Measurements from ENCODE around the gene CHD8. TPM values are rescaled to one million over a fixed set of nuclear protein-coding genes. Genes with fewer than 3 reads are reported as not detected.

Gene CHD8
- total RNA-seq, 1 experiment from 2014 or later = 135 TPM

GRCh38 chr14:21426692-21427091, 29.2 kb downstream of the CHD8 start:
- Histone ChIP-seq H3T11ph (ENCODE audit: low read length) (no peak overlapping the region), H2BK20ac (ENCODE audit: low read depth, low read length, poor library complexity, severe bottlenecking) (no peak overlapping the region), H3K27me3 (ENCODE audit: insufficient read depth, low read length) (no peaks in the 10 kb centered on the region), H3K23ac (ENCODE audit: insufficient read length, low read depth, low read length) (no peak overlapping the region), H2BK120ac (ENCODE audit: low read depth, low read length, poor library complexity, severe bottlenecking) (no peak overlapping the region), H4K8ac (replicated peaks; ENCODE audit: insufficient read length, low read depth, low read length) (no peak overlapping the region), H3K9ac (ENCODE audit: extremely low read depth, insufficient read length, low read length) (no peak overlapping the region), H3K18ac (ENCODE audit: insufficient read length, low read depth, low read length) (no peak overlapping the region), H3K4me2 (ENCODE audit: insufficient read depth, insufficient read length, low read length) (no peak overlapping the region), H2BK5ac (ENCODE audit: insufficient read length, low read length) (no peak overlapping the region), H2BK12ac (ENCODE audit: insufficient read length, low read depth, low read length) (no peak overlapping the region), H4K5ac (ENCODE audit: insufficient read length, low read depth, low read length) (no peak overlapping the region), H4K20me1 (ENCODE audit: control insufficient read depth, insufficient read depth, insufficient read length) (no peaks in the 10 kb centered on the region), H2AFZ (ENCODE audit: low read length) (no peak overlapping the region), H3K4me1 (ENCODE audit: insufficient read depth, low read length) (no peaks in the 10 kb centered on the region), H4K91ac (ENCODE audit: insufficient read length, low read depth, low read length) (no peak overlapping the region), H3K79me2 (ENCODE audit: insufficient read depth, low read length) (no peaks in the 10 kb centered on the region), H2AK5ac (ENCODE audit: insufficient read length, low read length) (no peak overlapping the region), H3K79me1 (ENCODE audit: insufficient read depth, low read depth, low read length, poor library complexity, severe bottlenecking) (peaks cover 2% of the 10 kb centered on the region), H3K9me3 (ENCODE audit: control insufficient read depth, low read depth, low read length) (no peaks in the 10 kb centered on the region), H2BK15ac (ENCODE audit: low read depth, low read length) (no peak overlapping the region), H3K14ac (ENCODE audit: insufficient read depth, low read length) (no peak overlapping the region), H3K23me2 (ENCODE audit: insufficient read length, low read depth, low read length, poor library complexity, severe bottlenecking) (no peaks in the 10 kb centered on the region), H3K27ac (ENCODE audit: insufficient read length, low read depth, low read length) (no peak overlapping the region), H3K56ac (ENCODE audit: insufficient read length, low read depth, low read length) (no peak overlapping the region), H3K4ac (ENCODE audit: low read depth, low read length) (no peak overlapping the region)
- Mint-ChIP-seq H3K36me3 (ENCODE audit: insufficient read depth in 1 of 3, low read depth in 3 of 3) (peaks cover 65 to 90% (median 89%) of the 10 kb centered on the region in 3 experiments; a peak in 6 of 7 replicates), H3K4me1 (no peaks in the 10 kb centered on the region), H3K9me3 (no peaks in the 10 kb centered on the region), H3K4me3 (no peak overlapping the region), H3K27ac (no peak overlapping the region; a peak in 1 of 7 replicates), H3K27me3 (ENCODE audit: low read depth) (no peaks in the 10 kb centered on the region)
- no peak for DNase-seq
- no CpG with 5 or more reads among the region's 1 CpG for WGBS (ENCODE audit: extremely low coverage, insufficient read length, low lambda C conversion rate)
- TF ChIP-seq, protein P1, sequence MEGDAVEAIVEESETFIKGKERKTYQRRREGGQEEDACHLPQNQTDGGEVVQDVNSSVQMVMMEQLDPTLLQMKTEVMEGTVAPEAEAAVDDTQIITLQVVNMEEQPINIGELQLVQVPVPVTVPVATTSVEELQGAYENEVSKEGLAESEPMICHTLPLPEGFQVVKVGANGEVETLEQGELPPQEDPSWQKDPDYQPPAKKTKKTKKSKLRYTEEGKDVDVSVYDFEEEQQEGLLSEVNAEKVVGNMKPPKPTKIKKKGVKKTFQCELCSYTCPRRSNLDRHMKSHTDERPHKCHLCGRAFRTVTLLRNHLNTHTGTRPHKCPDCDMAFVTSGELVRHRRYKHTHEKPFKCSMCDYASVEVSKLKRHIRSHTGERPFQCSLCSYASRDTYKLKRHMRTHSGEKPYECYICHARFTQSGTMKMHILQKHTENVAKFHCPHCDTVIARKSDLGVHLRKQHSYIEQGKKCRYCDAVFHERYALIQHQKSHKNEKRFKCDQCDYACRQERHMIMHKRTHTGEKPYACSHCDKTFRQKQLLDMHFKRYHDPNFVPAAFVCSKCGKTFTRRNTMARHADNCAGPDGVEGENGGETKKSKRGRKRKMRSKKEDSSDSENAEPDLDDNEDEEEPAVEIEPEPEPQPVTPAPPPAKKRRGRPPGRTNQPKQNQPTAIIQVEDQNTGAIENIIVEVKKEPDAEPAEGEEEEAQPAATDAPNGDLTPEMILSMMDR (conservative IDR thresholded peaks at IDR 0.05) = no peak
